GM10248 (cell line): ENCODE data around the gene SIRT5.

Experiments used
- CTCF ChIA-PET: fragments of 300-600 bp; sonication (Branson Sonifier 250); formaldehyde crosslinking; extraction: SDS; loops from one replicate; lab custom pipeline; 2021; ENCODE audit warnings: antibody characterized with exemption; lab: Yijun Ruan, JAX
- POLR2A ChIA-PET: fragments of 350-650 bp; sonication (Branson Sonifier 250); formaldehyde crosslinking; extraction: SDS; loops from one replicate; lab custom pipeline; 2020; ENCODE audit warnings: antibody characterized with exemption; lab: Yijun Ruan, JAX
- DNase-seq: peaks from one replicate; pipeline ENCODE4 v3.0.0; 2012; ENCODE audit errors: extremely low spot score
- TF ChIP-seq, protein P1 (sequence below): IDR thresholded peaks from 2 replicates; pipeline ENCODE4 v1.5.1; 2012; ENCODE audit warnings: mild to moderate bottlenecking, low read depth; ENCODE audit errors: extremely low read depth, missing control alignments, control extremely low read depth

The SIRT5 gene

DNA sequence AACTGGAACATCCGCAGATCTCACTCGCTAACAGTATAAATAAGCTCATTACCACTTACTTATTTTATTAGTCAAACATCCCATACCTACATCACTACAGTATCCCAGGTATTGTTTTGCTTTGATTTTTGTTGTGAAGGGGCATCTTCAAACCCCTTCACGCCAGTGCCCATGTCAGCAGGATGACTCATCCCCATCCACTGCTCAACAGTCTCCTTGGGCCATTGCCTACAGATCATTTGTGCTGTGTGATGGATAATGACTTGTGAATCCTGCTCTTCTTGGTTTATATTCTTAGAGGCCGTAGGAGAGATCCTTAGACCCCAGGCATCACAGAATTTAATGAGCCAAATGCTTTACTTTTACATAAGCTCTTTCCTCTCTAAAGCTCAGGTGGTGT is 8.5 kb upstream of the SIRT5 start:
- ChIA-PET POLR2A (no interaction called here), CTCF (interaction anchor here (1.1 to 10.8 kb wide), 2 partner anchors 9 to 261 kb away, joined by 3 to 89 read pairs; partner anchors contain the start of gene SIRT5)
- TF ChIP-seq, protein P1, sequence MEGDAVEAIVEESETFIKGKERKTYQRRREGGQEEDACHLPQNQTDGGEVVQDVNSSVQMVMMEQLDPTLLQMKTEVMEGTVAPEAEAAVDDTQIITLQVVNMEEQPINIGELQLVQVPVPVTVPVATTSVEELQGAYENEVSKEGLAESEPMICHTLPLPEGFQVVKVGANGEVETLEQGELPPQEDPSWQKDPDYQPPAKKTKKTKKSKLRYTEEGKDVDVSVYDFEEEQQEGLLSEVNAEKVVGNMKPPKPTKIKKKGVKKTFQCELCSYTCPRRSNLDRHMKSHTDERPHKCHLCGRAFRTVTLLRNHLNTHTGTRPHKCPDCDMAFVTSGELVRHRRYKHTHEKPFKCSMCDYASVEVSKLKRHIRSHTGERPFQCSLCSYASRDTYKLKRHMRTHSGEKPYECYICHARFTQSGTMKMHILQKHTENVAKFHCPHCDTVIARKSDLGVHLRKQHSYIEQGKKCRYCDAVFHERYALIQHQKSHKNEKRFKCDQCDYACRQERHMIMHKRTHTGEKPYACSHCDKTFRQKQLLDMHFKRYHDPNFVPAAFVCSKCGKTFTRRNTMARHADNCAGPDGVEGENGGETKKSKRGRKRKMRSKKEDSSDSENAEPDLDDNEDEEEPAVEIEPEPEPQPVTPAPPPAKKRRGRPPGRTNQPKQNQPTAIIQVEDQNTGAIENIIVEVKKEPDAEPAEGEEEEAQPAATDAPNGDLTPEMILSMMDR, result no peak
- DNase-seq, result no peak

DNA sequence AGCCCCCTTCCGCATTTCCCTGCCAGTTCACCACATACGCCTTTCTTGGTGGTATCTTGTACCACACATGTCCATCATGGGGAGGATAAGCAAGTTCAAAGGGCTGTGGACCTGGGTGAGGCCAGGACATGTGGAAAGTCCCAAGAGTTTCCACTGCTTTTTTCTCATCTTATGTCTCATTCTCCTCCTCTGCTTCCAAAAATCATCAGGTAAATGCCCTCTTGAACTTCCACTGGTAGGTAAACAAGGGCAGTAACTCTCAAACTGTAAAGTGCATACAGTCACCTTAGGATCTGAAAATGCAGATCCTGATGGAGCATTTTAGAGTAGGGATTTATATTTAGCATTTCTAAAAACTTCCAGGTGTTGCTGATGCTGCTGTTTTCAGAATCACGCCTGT is 7.9 kb upstream of the SIRT5 start:
- ChIA-PET CTCF (interaction anchor here (1.1 to 10.8 kb wide), 2 partner anchors 9 to 262 kb away, joined by 3 to 89 read pairs; partner anchors contain the start of gene SIRT5), POLR2A (no interaction called here)
- TF ChIP-seq, protein P1, result no peak
- no peak for DNase-seq

DNA sequence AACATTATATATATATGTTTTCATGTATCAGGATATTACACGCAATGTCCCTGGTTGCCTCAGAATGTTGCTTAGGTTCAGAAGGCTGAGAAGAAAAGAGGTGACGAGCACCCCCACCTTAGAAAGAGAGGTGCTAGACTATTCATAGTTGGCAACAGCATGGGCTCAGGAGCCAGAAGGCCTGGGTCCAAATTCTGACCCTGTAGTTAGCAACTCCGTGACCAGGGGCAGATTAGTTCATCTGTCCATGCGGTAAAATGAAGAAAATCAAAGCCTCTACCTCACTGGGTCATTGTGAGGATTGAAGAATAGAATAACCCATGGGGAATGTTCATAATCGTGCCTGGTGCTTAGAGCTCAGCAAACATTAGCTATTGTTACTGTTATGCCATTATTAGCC is 5.4 kb upstream of the SIRT5 start:
- TF ChIP-seq, protein P1, result no peak
- DNase-seq, result no peak
- ChIA-PET CTCF (interaction anchor here (0.7 kb wide), 1 partner anchor 58 kb away, joined by 3 read pairs; no protein-coding TSS in a partner anchor), POLR2A (no interaction called here)

DNA sequence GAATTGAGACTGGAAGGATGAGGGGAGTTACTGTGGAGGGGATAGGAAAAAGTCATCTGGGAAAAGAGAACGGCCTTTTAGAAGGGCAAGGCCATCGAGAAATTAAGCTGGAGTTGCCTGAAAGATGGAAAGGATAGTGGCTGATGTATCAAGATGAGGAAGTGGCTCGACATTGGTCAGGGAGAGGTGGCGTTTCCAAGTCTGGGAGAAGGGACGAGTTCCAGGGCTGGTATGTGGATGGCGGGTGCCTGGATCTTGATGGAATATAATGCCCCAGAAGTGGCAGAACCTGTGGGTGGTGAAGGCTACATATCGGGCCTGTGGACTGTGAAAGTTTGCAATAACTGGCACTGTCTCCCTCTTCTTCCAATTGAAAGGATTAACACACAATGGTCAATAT is 2.2 kb upstream of the SIRT5 start:
- no peak for DNase-seq
- CTCF ChIA-PET, result interaction anchor here (1.1 to 2.4 kb wide), 4 partner anchors 9 to 235 kb away, joined by 3 to 13 read pairs (median 3); partner anchors contain the start of gene GFOD1
- TF ChIP-seq, protein P1, result no peak
- POLR2A ChIA-PET, result no interaction called here

DNA sequence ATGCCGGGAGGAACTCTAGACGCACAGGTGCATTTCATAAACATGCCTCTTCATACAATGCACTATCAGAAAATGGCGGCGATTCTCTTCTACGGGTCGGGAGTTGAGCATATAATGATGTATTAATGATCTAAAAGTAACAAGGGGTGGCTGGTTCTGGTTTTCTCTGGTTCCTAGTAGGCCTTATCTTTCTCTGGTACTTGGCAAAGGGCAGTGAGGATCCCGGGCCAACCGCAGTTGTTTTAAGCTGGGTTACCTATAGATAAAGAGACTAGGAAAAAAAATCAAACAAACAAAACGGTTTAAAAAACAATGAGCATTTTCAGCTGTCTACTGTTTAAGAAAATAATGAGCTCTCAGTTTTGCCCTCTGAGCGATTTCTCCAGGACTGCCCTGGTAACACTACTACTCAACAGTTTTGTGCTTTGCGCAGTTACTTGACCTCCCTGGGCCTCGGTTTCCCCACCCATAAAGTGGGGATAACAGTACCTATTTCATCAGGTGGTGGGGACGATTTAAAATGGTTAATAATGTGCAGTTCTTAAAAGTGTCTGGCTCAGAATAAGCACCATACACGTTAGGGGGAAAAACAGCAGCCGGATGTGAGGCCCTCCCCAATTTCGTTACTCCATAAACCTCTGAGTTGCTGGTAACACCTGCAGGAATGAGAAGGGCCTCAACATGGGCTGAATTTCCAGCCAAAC is 1.3 kb upstream of the SIRT5 start:
- CTCF ChIA-PET, result interaction anchor here (0.7 to 2.5 kb wide), 7 partner anchors 10 to 236 kb away, joined by 3 to 13 read pairs (median 4); partner anchors contain the start of genes GFOD1 and NOL7
- TF ChIP-seq, protein P1, result no peak
- DNase-seq, result no peak
- POLR2A ChIA-PET, result no interaction called here

DNA sequence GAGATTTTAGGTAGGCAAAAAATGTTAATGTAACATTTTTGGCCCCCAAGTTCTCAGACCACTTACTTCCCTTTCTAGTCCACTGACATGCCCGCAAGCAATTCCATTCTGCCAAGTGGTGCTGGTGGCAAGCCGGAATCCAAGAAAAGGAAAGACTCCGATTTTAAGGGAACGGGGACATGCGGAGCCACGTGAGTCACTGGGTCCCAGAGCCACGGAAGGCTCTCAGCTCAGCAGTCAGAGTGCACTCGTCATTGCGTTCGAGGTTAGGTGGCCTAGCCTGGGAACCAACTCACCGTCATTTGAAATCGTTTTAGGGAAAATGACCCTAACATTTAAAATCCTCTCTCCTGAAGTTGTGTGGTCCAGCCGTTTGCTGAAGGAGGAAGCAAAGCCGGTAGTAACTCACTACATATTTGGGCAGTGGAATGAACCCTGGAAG is 711 bp upstream of the SIRT5 start:
- no peak for DNase-seq
- POLR2A ChIA-PET, result no interaction called here
- CTCF ChIA-PET, result interaction anchor here (0.7 to 2.8 kb wide), 17 partner anchors 10 to 244 kb away, joined by 3 to 89 read pairs (median 9); partner anchors contain the start of genes NOL7 and TBC1D7
- TF ChIP-seq, protein P1, result no peak
